CD4-positive, alpha-beta memory T cell (primary cell): ENCODE measurements around the gene UPF2. TPM values are rescaled to one million over a fixed set of nuclear protein-coding genes. Genes with fewer than 3 reads are reported as not detected.

Source experiments
- CTCF ChIA-PET: fragments of 350-600 bp; sonication (Branson Sonifier 250); formaldehyde crosslinking; loops from one replicate; lab custom pipeline; 2021; ENCODE audit warnings: inconsistent platforms; ENCODE audit not compliant: partially characterized antibody; lab: Charles Lee
- POLR2A ChIA-PET: fragments of 350-600 bp; sonication (Branson Sonifier 250); formaldehyde crosslinking; loops from one replicate; lab custom pipeline; 2021; ENCODE audit not compliant: partially characterized antibody; lab: Charles Lee
- DNase-seq, 5 donors: peaks; one replicate each; pipeline versions ENCODE4 v3.0.0 to v3.0.0-alpha.2; 2020 to 2022; ENCODE audit warnings: mixed read lengths in 1 of 5
- H3K27ac ChIP-seq: one replicate; pipeline ENCODE4 v1.7.0; 2013; ENCODE audit warnings: low read depth, low read length
- H3K27me3 ChIP-seq: 2 replicates; pipeline ENCODE4 v1.7.0; 2013; ENCODE audit warnings: mild to moderate bottlenecking, low read length, moderate library complexity; ENCODE audit not compliant: insufficient read depth
- H3K36me3 ChIP-seq: 2 replicates; pipeline ENCODE4 v1.7.0; 2013; ENCODE audit warnings: mild to moderate bottlenecking, low read length, moderate library complexity; ENCODE audit not compliant: insufficient read depth
- H3K4me1 ChIP-seq: 2 replicates; pipeline ENCODE4 v1.7.0; 2013; ENCODE audit warnings: mild to moderate bottlenecking, low read length, moderate library complexity; ENCODE audit not compliant: insufficient read depth
- H3K4me3 ChIP-seq, 2 donors: one replicate each; pipeline ENCODE4 v1.7.0; 2013; ENCODE audit warnings: low read length in 2 of 2, mild to moderate bottlenecking in 1 of 2
- H3K9me3 ChIP-seq, 2 donors: one replicate each; pipeline ENCODE4 v1.7.0; 2013; ENCODE audit warnings: low read length in 2 of 2, control low read depth in 1 of 2; ENCODE audit not compliant: control insufficient read depth in 1 of 2
- H3K27ac Mint-ChIP-seq, 7 donors: one replicate each; pipeline ENCODE4 v1.8.0; 2020 to 2021; ENCODE audit warnings: mixed read lengths in 7 of 7, mild to moderate bottlenecking in 6 of 7, inconsistent platforms in 3 of 7, moderate library complexity in 3 of 7
- H3K27me3 Mint-ChIP-seq, 2 donors: one replicate each; pipeline ENCODE4 v1.8.0; 2020 to 2021; ENCODE audit warnings: mixed read lengths in 2 of 2
- H3K36me3 Mint-ChIP-seq, 2 donors: one replicate each; pipeline ENCODE4 v1.8.0; 2020 to 2021; ENCODE audit warnings: mixed read lengths in 2 of 2, inconsistent platforms in 1 of 2, mild to moderate bottlenecking in 1 of 2
- H3K4me1 Mint-ChIP-seq, 4 donors: one replicate each; pipeline ENCODE4 v1.8.0; 2020 to 2021; ENCODE audit warnings: mixed read lengths in 4 of 4, mild to moderate bottlenecking in 1 of 4
- H3K4me3 Mint-ChIP-seq, 8 donors: one replicate each; pipeline ENCODE4 v1.8.0; 2020 to 2021; ENCODE audit warnings: mixed read lengths in 8 of 8, mild to moderate bottlenecking in 7 of 8, moderate library complexity in 6 of 8, inconsistent platforms in 3 of 8
- H3K9me3 Mint-ChIP-seq, 8 donors: one replicate each; pipeline ENCODE4 v1.8.0; 2020 to 2021; ENCODE audit warnings: mixed read lengths in 8 of 8, mild to moderate bottlenecking in 5 of 8, inconsistent platforms in 3 of 8, moderate library complexity in 1 of 8
- intact Hi-C: fragments of 100-400 bp; cut with micrococcal nuclease; formaldehyde crosslinking; loops from one replicate; pipeline ENCODE4 v1.15.1; 2023
- polyA plus RNA-seq, 2 donors: library from polyadenylated mRNA; unstranded; fragments of 300-500 nt; fragmentation: Illumina TruSeq; gene quantifications; one replicate each; pipeline ENCODE4 v1.2.3, GENCODE V29; 2021
- total RNA-seq, 2 experiments: library from RNA; stranded (reverse); gene quantifications; one replicate each; pipeline ENCODE4 v1.2.3, GENCODE V29; 2021

UPF2 gene
- total and polyA plus RNA-seq, 4 experiments from 2014 or later: 5.4 to 38.6 (median 28.1) TPM

DNA sequence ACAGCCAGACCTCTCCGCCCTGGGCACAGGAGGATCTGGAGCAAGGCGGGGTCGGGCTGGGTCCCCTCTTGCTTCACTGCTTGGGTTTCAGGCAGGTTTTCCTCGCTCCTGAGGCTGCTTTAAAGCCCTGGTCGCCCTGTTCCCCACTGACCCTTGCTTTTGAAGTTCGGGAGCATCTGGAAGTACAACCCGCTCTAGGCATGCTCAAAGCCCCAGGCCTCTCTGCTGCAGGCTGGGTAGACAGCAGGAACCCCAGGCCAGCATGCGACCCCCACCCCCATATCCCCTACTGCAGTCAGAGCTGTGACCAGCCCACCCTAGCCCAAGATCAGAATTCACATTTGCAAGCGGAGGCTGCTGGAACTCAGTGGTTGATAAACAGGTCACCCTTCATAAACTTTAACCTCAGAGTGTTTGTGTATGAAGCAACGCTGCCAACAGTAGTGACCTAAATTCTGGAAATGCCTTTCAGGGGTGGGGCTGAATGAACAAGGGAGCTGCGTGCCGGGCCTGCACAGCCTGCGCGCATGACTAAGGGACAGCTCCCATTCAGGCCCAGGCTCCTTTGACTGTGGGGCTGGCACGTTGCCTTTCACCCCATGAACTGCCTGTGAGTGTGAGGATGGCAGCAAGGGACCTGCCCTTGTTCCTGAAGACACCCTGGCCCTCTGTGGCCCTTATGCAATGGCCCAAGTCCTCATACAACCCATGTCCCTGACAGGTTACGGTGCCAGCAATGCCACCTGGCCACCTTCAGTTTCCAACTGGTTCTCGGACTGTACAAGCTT lies 166.9 kb downstream of the UPF2 start:
- H3K9me3 ChIP-seq: no peaks in the 10 kb centered on the region
- H3K27ac ChIP-seq: no peak overlapping the region
- peaks cover 0 to 4% of the 10 kb centered on the region in 2 donors for H3K27me3 Mint-ChIP-seq
- H3K4me1 ChIP-seq: peaks cover 24% of the 10 kb centered on the region
- ChIA-PET POLR2A (no interaction called here), CTCF (no interaction called here)
- H3K9me3 Mint-ChIP-seq: no peaks in the 10 kb centered on the region
- H3K36me3 Mint-ChIP-seq: no peaks in the 10 kb centered on the region
- DNase-seq: peak in 2 of 5 donors; percentile 13 to 26
- peaks cover 9 to 35% (median 17%) of the 10 kb centered on the region in 4 donors for H3K4me1 Mint-ChIP-seq
- no peak overlapping the region for H3K4me3 Mint-ChIP-seq
- intact Hi-C loops: no loop called here
- H3K27ac Mint-ChIP-seq: peak overlapping the region in 1 of 7 donors; percentile 79
- H3K36me3 ChIP-seq: no peaks in the 10 kb centered on the region
- H3K4me3 ChIP-seq: no peak overlapping the region
- H3K27me3 ChIP-seq: no peaks in the 10 kb centered on the region

GRCh38 chr10:11874568-11875493 lies 167.8 kb downstream of the UPF2 start:
- no peaks in the 10 kb centered on the region for H3K9me3 Mint-ChIP-seq
- ChIA-PET CTCF (no interaction called here), POLR2A (no interaction called here)
- Histone ChIP-seq H3K4me1 (peaks cover 24% of the 10 kb centered on the region), H3K4me3 (no peak overlapping the region), H3K36me3 (no peaks in the 10 kb centered on the region), H3K27ac (no peak overlapping the region), H3K27me3 (no peaks in the 10 kb centered on the region), H3K9me3 (no peaks in the 10 kb centered on the region)
- DNase-seq: peak in 4 of 5 donors; percentile 14 to 54 (median 24)
- peaks cover 9 to 36% (median 17%) of the 10 kb centered on the region in 4 donors for H3K4me1 Mint-ChIP-seq
- H3K27me3 Mint-ChIP-seq: peaks cover 0 to 4% of the 10 kb centered on the region in 2 donors
- intact Hi-C loops: no loop called here
- no peaks in the 10 kb centered on the region for H3K36me3 Mint-ChIP-seq
- H3K27ac Mint-ChIP-seq: peak overlapping the region in 2 of 7 donors; percentile 55 to 57
- peak overlapping the region in 5 of 8 donors; percentile 24 to 63 (median 46) for H3K4me3 Mint-ChIP-seq

DNA sequence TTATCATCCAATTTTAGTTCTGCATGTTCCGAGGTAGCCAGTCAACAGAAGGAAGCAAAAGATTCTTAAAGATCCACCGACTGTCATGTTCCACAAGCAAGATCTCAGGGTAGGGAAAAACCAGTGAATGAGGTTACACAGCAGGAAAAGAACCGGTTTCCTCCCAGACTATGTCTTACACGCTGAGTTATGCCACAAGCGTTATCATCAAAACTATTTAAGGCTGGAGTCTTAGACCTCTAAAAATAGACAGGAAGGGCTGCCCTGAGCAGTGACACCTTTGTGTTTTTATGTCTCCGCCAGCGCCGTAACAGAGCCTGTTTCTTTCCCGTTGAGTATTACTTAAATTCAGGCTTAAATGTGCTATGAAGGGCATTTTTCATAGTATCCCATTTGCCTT lies 171.1 kb downstream of the UPF2 start:
- no peaks in the 10 kb centered on the region for H3K9me3 Mint-ChIP-seq
- Histone ChIP-seq H3K27me3 (no peaks in the 10 kb centered on the region), H3K9me3 (no peaks in the 10 kb centered on the region), H3K4me1 (peaks cover 24% of the 10 kb centered on the region), H3K27ac (no peak overlapping the region), H3K4me3 (no peak overlapping the region), H3K36me3 (no peaks in the 10 kb centered on the region)
- DNase-seq: no peak
- peaks cover 2 to 6% of the 10 kb centered on the region in 2 donors for H3K27me3 Mint-ChIP-seq
- peak overlapping the region in 4 of 8 donors; percentile 5 to 27 (median 16) for H3K4me3 Mint-ChIP-seq
- H3K36me3 Mint-ChIP-seq: no peaks in the 10 kb centered on the region
- POLR2A ChIA-PET: interaction anchor here (0.8 kb wide), 1 partner anchor 706 kb away, joined by 3 read pairs; no protein-coding TSS in a partner anchor
- H3K4me1 Mint-ChIP-seq: peaks cover 9 to 36% (median 19%) of the 10 kb centered on the region in 4 donors
- CTCF ChIA-PET: interaction anchor here (1.5 kb wide), 1 partner anchor 9 kb away, joined by 8 read pairs; no protein-coding TSS in a partner anchor
- peak overlapping the region in 2 of 7 donors; percentile 3 to 39 for H3K27ac Mint-ChIP-seq
- intact Hi-C loops: no loop called here

DNA sequence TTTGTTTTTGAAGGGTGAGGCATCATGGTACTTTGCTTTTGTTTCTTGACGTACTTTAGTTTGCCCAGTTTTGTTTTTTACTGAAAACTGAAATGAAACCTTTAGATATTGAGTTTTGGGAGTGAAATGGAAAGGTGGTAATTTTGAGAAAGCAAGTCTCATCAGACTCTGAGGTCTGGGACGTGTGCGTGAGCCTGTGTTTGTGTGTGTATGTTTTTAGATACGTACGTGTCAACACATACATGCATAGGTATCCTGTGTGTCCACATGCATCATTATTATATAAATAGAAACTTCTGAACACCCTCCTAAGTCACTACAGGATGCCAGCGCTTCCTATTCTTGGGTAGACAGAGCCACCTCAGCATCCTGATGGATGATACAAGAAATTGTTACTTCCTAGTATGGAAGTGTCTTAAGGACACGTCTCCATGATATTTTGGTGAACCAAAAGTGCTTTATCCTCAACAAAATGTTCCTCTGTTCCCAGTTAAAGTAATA lies 171.7 kb downstream of the UPF2 start:
- no peaks in the 10 kb centered on the region for H3K27me3 ChIP-seq
- H3K4me3 Mint-ChIP-seq: peak overlapping the region in 2 of 8 donors; percentile 6 to 27
- POLR2A ChIA-PET: no interaction called here
- H3K4me3 ChIP-seq: no peak overlapping the region
- CTCF ChIA-PET: no interaction called here
- H3K36me3 Mint-ChIP-seq: no peaks in the 10 kb centered on the region
- no peaks in the 10 kb centered on the region for H3K9me3 ChIP-seq
- H3K4me1 Mint-ChIP-seq: peaks cover 9 to 33% (median 19%) of the 10 kb centered on the region in 4 donors
- H3K36me3 ChIP-seq: no peaks in the 10 kb centered on the region
- no peaks in the 10 kb centered on the region for H3K9me3 Mint-ChIP-seq
- H3K4me1 ChIP-seq: peaks cover 24% of the 10 kb centered on the region
- intact Hi-C loops: no loop called here
- no peak for DNase-seq
- H3K27me3 Mint-ChIP-seq: peaks cover 2 to 6% of the 10 kb centered on the region in 2 donors
- no peak overlapping the region for H3K27ac ChIP-seq
- peak overlapping the region in 1 of 7 donors; percentile 39 for H3K27ac Mint-ChIP-seq

DNA sequence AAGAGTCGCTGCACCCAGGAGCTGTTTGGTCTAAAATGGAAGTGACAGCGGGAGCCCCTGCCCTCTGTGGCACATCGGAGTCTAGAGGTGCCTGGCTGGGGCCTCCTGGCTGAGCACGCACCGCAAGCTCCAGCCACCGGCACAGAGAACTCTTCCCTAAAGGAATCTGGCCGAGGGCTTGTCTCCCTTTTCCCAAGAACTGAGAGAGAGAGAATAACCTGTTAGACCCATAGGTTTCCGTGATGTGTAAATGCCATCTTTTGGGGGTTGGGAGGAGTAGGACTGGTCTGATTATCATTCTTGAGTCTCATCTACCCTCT lies 172.2 kb downstream of the UPF2 start:
- no peak for DNase-seq
- Histone ChIP-seq H3K27me3 (no peaks in the 10 kb centered on the region), H3K36me3 (no peaks in the 10 kb centered on the region), H3K4me3 (no peak overlapping the region), H3K27ac (no peak overlapping the region), H3K9me3 (no peaks in the 10 kb centered on the region), H3K4me1 (peaks cover 24% of the 10 kb centered on the region)
- Mint-ChIP-seq H3K36me3 (no peaks in the 10 kb centered on the region), H3K4me3 (no peak overlapping the region), H3K27me3 (peaks cover 2 to 6% of the 10 kb centered on the region in 2 donors), H3K27ac (no peak overlapping the region), H3K4me1 (peaks cover 9 to 34% (median 18%) of the 10 kb centered on the region in 4 donors), H3K9me3 (no peaks in the 10 kb centered on the region)
- ChIA-PET CTCF (no interaction called here), POLR2A (no interaction called here)
- intact Hi-C loops: no loop called here

Other genes with a start within 250 kb of the UPF2 start
- gene PROSER2, start 219.5 kb downstream of the UPF2 start, total RNA-seq: 1 to 10 TPM in 1 of 2 experiments, under 1 TPM in 1; 0.47 to 1.3 TPM
- 1 to 10 TPM in 1 of 2 donors, under 1 TPM in 1; 0.18 to 1.1 TPM for gene PROSER2, start 219.5 kb downstream of the UPF2 start, polyA plus RNA-seq
- gene DHTKD1, start 26.1 kb upstream of the UPF2 start, total RNA-seq: 10 to 100 TPM; 15.7 to 16.5 TPM
- gene DHTKD1, start 26.1 kb upstream of the UPF2 start, polyA plus RNA-seq: 1 to 10 TPM; 7.3 to 9.0 TPM
- 10 to 100 TPM; 12.2 to 13.4 TPM for gene SEC61A2, start 86.9 kb upstream of the UPF2 start, total RNA-seq
- gene SEC61A2, start 86.9 kb upstream of the UPF2 start, polyA plus RNA-seq: 1 to 10 TPM; 1.0 to 2.0 TPM
- 10 to 100 TPM; 55.6 to 61.2 TPM for gene NUDT5, start 153.1 kb upstream of the UPF2 start, total RNA-seq
- 10 to 100 TPM; 55.6 to 69.4 TPM for gene NUDT5, start 153.1 kb upstream of the UPF2 start, polyA plus RNA-seq
- gene CDC123, start 153.4 kb upstream of the UPF2 start, total RNA-seq: 10 to 100 TPM; 40.7 to 41.8 TPM
- 100 to 1,000 TPM; 101 to 124 TPM for gene CDC123, start 153.4 kb upstream of the UPF2 start, polyA plus RNA-seq